Measurements from ENCODE around the gene CDCA3. TPM values are rescaled to one million over a fixed set of nuclear protein-coding genes. Genes with fewer than 3 reads are reported as not detected.

Gene CDCA3
- total RNA-seq, 2 experiments from 2014 or later, result 151 to 222 TPM

DNA sequence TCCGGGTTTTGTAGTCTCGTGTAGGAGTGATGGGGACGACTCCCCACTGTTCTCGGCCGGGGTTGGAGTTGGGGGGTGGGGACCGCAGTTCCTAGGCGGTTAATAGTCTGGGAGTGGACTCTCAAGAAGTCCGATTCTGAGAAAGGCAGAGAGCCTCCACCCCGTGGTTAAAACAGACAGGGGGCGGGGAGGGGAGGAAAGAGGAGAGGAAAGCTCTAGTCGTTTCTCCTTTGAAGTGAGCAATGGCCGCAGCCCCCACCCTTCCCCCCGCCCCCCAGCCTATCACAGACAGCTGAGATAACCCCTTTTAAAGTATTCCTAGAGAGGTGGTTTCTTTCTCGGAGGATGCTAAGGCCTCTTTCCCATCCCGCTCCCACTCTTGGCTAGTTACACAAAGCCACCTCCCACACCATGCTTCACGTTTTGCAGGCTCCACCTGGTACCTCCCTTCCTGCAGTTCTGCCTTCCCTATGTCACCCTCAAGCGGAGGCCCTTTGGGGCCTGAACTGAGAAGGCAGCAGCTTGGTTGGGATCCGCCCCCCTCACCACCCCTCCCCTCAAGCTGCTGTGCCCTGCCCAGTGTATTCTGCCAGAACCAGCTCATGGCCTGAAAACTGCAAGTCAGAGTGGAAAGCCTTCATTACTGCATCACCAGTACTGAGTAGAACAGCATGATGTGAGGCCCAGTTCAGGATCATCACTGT is 1.7 kb upstream of the CDCA3 start:
- Histone ChIP-seq H4K20me1 (ENCODE audit: insufficient read depth, low read length) (peaks cover 6% of the 10 kb centered on the region), H2AFZ (ENCODE audit: low read length) (no peak overlapping the region), H3K79me2 (ENCODE audit: insufficient read depth, low read depth, low read length) (peaks cover 47% of the 10 kb centered on the region), H3K27ac (ENCODE audit: low read depth, low read length, poor library complexity, severe bottlenecking) (peak overlapping the region; percentile 30), H3K4me1 (ENCODE audit: insufficient read depth, low read length, poor library complexity, severe bottlenecking) (peaks cover 35% of the 10 kb centered on the region), H3K4me2 (ENCODE audit: low read length) (peak overlapping the region; percentile 99), H3K36me3 (ENCODE audit: insufficient read depth, low read length) (peaks cover 67% of the 10 kb centered on the region), H3K9me2 (ENCODE audit: insufficient read depth, low read length) (no peaks in the 10 kb centered on the region), H3K4me3 (ENCODE audit: low read depth, low read length, poor library complexity, severe bottlenecking) (peak overlapping the region; percentile 93), H3K9me3 (ENCODE audit: low read length) (no peaks in the 10 kb centered on the region)
- DNase-seq (ENCODE audit: low spot score), result peak; percentile 52
- BruUV-seq (replicated peaks), result no TSS peak
- CTCF ChIA-PET (ENCODE audit: unreplicated experiment), result interaction anchor here (0.9 to 2.8 kb wide), 4 partner anchors 11 to 107 kb away, joined by 4 to 14 read pairs (median 6); partner anchors contain the start of genes GNB3 and TPI1
- POLR2A ChIA-PET, result interaction anchor here (0.6 to 6.0 kb wide), 20 partner anchors 9 to 319 kb away, joined by 3 to 101 read pairs (median 4); partner anchors contain the start of genes COPS7A, ENO2, GAPDH and GNB3
- intact Hi-C loops (cut with micrococcal nuclease; ENCODE audit: unreplicated experiment), result loop anchor here (1.0 to 5.0 kb wide), 3 partner anchors 14 to 119 kb away; partner anchors contain the start of genes EMG1, PHB2, SPSB2 and TPI1
- TF ChIP-seq, protein P1, sequence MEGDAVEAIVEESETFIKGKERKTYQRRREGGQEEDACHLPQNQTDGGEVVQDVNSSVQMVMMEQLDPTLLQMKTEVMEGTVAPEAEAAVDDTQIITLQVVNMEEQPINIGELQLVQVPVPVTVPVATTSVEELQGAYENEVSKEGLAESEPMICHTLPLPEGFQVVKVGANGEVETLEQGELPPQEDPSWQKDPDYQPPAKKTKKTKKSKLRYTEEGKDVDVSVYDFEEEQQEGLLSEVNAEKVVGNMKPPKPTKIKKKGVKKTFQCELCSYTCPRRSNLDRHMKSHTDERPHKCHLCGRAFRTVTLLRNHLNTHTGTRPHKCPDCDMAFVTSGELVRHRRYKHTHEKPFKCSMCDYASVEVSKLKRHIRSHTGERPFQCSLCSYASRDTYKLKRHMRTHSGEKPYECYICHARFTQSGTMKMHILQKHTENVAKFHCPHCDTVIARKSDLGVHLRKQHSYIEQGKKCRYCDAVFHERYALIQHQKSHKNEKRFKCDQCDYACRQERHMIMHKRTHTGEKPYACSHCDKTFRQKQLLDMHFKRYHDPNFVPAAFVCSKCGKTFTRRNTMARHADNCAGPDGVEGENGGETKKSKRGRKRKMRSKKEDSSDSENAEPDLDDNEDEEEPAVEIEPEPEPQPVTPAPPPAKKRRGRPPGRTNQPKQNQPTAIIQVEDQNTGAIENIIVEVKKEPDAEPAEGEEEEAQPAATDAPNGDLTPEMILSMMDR (conservative IDR thresholded peaks at IDR 0.05; ENCODE audit: low read length), result no peak
- no peak for TF ChIP-seq EZH2phosphoT487 (IDR thresholded peaks at IDR 0.05; ENCODE audit: borderline replicate concordance, low read depth, low read length)

- intact Hi-C loops (cut with micrococcal nuclease; ENCODE audit: unreplicated experiment), result loop anchor here (1.0 to 5.0 kb wide), 4 partner anchors 15 to 120 kb away; partner anchors contain the start of genes EMG1, PHB2, SPSB2 and TPI1
- TSS peak; percentile 76 for BruUV-seq (replicated peaks)
Observed at GRCh38 chr12:6851921-6852650, 1.0 kb upstream of the CDCA3 start, which contains the start of gene USP5. TSS of gene USP5 (plus strand) at chr12:6852150. CDS start at chr12:6852180, 30 bp downstream.

More at GRCh38 chr12:6851921-6852650, 1.0 kb upstream of the CDCA3 start, which contains the start of gene USP5:
- Histone ChIP-seq H2AFZ (ENCODE audit: low read length) (peak within 1 kb of the TSS; percentile 38; the same call in 1 of the 2 replicates), H3K9me3 (ENCODE audit: low read length) (no peaks in the 10 kb centered on the region), H3K9me2 (ENCODE audit: insufficient read depth, low read length) (no peaks in the 10 kb centered on the region), H3K4me3 (ENCODE audit: low read depth, low read length, poor library complexity, severe bottlenecking) (peak within 1 kb of the TSS; percentile 93), H3K4me2 (ENCODE audit: low read length) (peak within 1 kb of the TSS; percentile 99), H3K36me3 (ENCODE audit: insufficient read depth, low read length) (peaks cover 67% of the 10 kb centered on the region), H3K79me2 (ENCODE audit: insufficient read depth, low read depth, low read length) (peaks cover 47% of the 10 kb centered on the region), H3K27ac (ENCODE audit: low read depth, low read length, poor library complexity, severe bottlenecking) (peak within 1 kb of the TSS; percentile 86), H3K4me1 (ENCODE audit: insufficient read depth, low read length, poor library complexity, severe bottlenecking) (peaks cover 35% of the 10 kb centered on the region), H4K20me1 (ENCODE audit: insufficient read depth, low read length) (peaks cover 6% of the 10 kb centered on the region)
- peak; percentile 100 for DNase-seq (ENCODE audit: low spot score)
- ChIA-PET CTCF (ENCODE audit: unreplicated experiment) (interaction anchor here (0.6 to 2.9 kb wide), 8 partner anchors 10 to 1230 kb away, joined by 3 to 14 read pairs (median 5); partner anchors contain the start of genes GNB3, MLF2, NECAP1 and SPSB2), POLR2A (interaction anchor here (0.5 to 6.0 kb wide), 30 partner anchors 9 to 1379 kb away, joined by 3 to 101 read pairs (median 4); partner anchors contain the start of genes C12orf57, COPS7A, ENO2 and GAPDH)
- TF ChIP-seq, protein P1 (conservative IDR thresholded peaks at IDR 0.05; ENCODE audit: low read length), result no peak
- TF ChIP-seq EZH2phosphoT487 (IDR thresholded peaks at IDR 0.05; ENCODE audit: borderline replicate concordance, low read depth, low read length), result no peak

Measured in OCI-LY7 (cell line).